HEK293 (cell line): ENCODE results near the gene APC2.

Source experiments
- CTCF ChIA-PET: fragments of 350-600 bp; formaldehyde crosslinking; extraction: SDS; loops from one replicate; lab custom pipeline; 2021; ENCODE audit warnings: antibody characterized with exemption; lab: Yijun Ruan, JAX
- POLR2A ChIA-PET: fragments of 300-600 bp; formaldehyde crosslinking; extraction: SDS; loops from one replicate; lab custom pipeline; 2020; ENCODE audit warnings: antibody characterized with exemption, inconsistent platforms; lab: Yijun Ruan, JAX
- H3K27ac ChIP-seq: fragments of 200-500 bp; sonication (Bioruptor generic); 2 replicates; pipeline ENCODE4 v1.5.1; 2014; ENCODE audit warnings: low read depth, low read length, control low read depth, inconsistent platforms; ENCODE audit errors: extremely low read depth
- H3K36me3 ChIP-seq, 2 experiments: fragments of 200-500 bp in 1 of 2; sonication (Bioruptor generic) in 1 of 2; 1 replicate in 1 of 2; 2 replicates in 1 of 2; pipeline ENCODE4 v1.5.1; 2014 to 2017; ENCODE audit warnings: inconsistent platforms in 2 of 2, low read length in 2 of 2; ENCODE audit not compliant: control insufficient read depth in 2 of 2, insufficient read depth in 1 of 2
- H3K4me1 ChIP-seq: fragments of 200-500 bp; sonication (Bioruptor generic); 2 replicates; pipeline ENCODE4 v1.5.1; 2014; ENCODE audit warnings: mild to moderate bottlenecking, low read length, inconsistent platforms; ENCODE audit not compliant: control insufficient read depth, insufficient read depth
- H3K4me3 ChIP-seq: 2 replicates; pipeline ENCODE4 v1.5.1; 2011; ENCODE audit warnings: low read depth, mild to moderate bottlenecking, control low read depth, low read length, moderate library complexity
- H3K9me3 ChIP-seq: fragments of 200-500 bp; sonication (Bioruptor generic); 2 replicates; pipeline ENCODE4 v1.5.1; 2014; ENCODE audit warnings: low read depth, low read length, inconsistent platforms; ENCODE audit not compliant: control insufficient read depth, insufficient read depth
- CTCF ChIP-seq: fragments of 450-650 bp; formaldehyde crosslinking; IDR thresholded peaks from 2 replicates; pipeline ENCODE4 v1.5.1; 2016; ENCODE audit warnings: missing biosample characterization, missing genetic modification characterization
- EGR2 ChIP-seq: fragments of 450-650 bp; formaldehyde crosslinking; IDR thresholded peaks from 2 replicates; pipeline ENCODE4 v1.5.1; 2016; ENCODE audit warnings: low read depth, missing biosample characterization, missing genetic modification characterization
- KLF16 ChIP-seq: fragments of 450-650 bp; formaldehyde crosslinking; IDR thresholded peaks from 2 replicates; pipeline ENCODE4 v1.5.1; 2017; ENCODE audit warnings: missing biosample characterization, missing genetic modification characterization
- PRDM10 ChIP-seq: fragments of 450-650 bp; formaldehyde crosslinking; IDR thresholded peaks from 2 replicates; pipeline ENCODE4 v1.5.1; 2016; ENCODE audit warnings: missing biosample characterization, missing genetic modification characterization
- ZBTB20 ChIP-seq: fragments of 450-650 bp; formaldehyde crosslinking; IDR thresholded peaks from 2 replicates; pipeline ENCODE4 v1.5.1; 2016; ENCODE audit warnings: missing biosample characterization, missing genetic modification characterization
- ZBTB26 ChIP-seq: fragments of 450-650 bp; formaldehyde crosslinking; optimal IDR thresholded peaks from 2 replicates; pipeline ENCODE3; 2016; ENCODE audit warnings: missing biosample characterization, mild to moderate bottlenecking, missing genetic modification characterization
- ZFHX2 ChIP-seq: fragments of 450-650 bp; formaldehyde crosslinking; conservative IDR thresholded peaks from 2 replicates; pipeline ENCODE4 v1.5.1; 2016; ENCODE audit warnings: missing biosample characterization, missing genetic modification characterization
- ZNF292 ChIP-seq: fragments of 450-650 bp; formaldehyde crosslinking; IDR thresholded peaks from 2 replicates; pipeline ENCODE4 v1.5.1; 2016; ENCODE audit warnings: low read depth, missing biosample characterization, missing genetic modification characterization, borderline replicate concordance
- ZNF37A ChIP-seq: fragments of 450-650 bp; IDR thresholded peaks from 2 replicates; pipeline ENCODE4 v1.5.1; 2018; ENCODE audit warnings: missing biosample characterization, missing genetic modification characterization
- ZNF521 ChIP-seq: fragments of 450-650 bp; formaldehyde crosslinking; IDR thresholded peaks from 2 replicates; pipeline ENCODE4 v1.5.1; 2017; ENCODE audit warnings: missing biosample characterization, mild to moderate bottlenecking, missing genetic modification characterization
- ZNF548 ChIP-seq: fragments of 450-650 bp; formaldehyde crosslinking; IDR thresholded peaks from 2 replicates; pipeline ENCODE4 v1.5.1; 2016; ENCODE audit warnings: missing biosample characterization, missing genetic modification characterization
- ZNF549 ChIP-seq: fragments of 450-650 bp; IDR thresholded peaks from 2 replicates; pipeline ENCODE4 v1.5.1; 2018; ENCODE audit warnings: missing biosample characterization, missing genetic modification characterization, mild to moderate bottlenecking, inconsistent platforms, moderate library complexity
- ZNF596 ChIP-seq: fragments of 450-650 bp; IDR thresholded peaks from 2 replicates; pipeline ENCODE4 v1.5.0; 2018; ENCODE audit warnings: missing biosample characterization, mild to moderate bottlenecking, missing genetic modification characterization, moderate library complexity
- ZNF654 ChIP-seq: fragments of 450-650 bp; formaldehyde crosslinking; IDR thresholded peaks from 2 replicates; pipeline ENCODE4 v1.5.1; 2016; ENCODE audit warnings: low read depth, missing biosample characterization, missing genetic modification characterization

The APC2 gene

GRCh38 chr19:1481224-1481892 is 31.4 kb downstream of the APC2 start:
- TF ChIP-seq ZNF654 (tag by site-specific recombination) = no peak
- no peak for TF ChIP-seq ZNF548
- no peak for TF ChIP-seq ZNF292
- no peak for TF ChIP-seq ZBTB26
- TF ChIP-seq ZNF37A (tag by site-specific recombination) = no peak
- no peak for TF ChIP-seq ZBTB20 (tag by site-specific recombination)
- TF ChIP-seq ZNF521 (tag by site-specific recombination) = no peak
- no peak for TF ChIP-seq CTCF (tag by site-specific recombination)
- no peak for TF ChIP-seq ZNF596 (tag by site-specific recombination)
- Histone ChIP-seq H3K4me3 (no peak overlapping the region), H3K36me3 (peaks cover 4 to 9% of the 10 kb centered on the region in 2 experiments; a peak in 2 of 3 replicates), H3K9me3 (no peaks in the 10 kb centered on the region), H3K27ac (no peak overlapping the region), H3K4me1 (no peaks in the 10 kb centered on the region)
- ChIA-PET POLR2A (no interaction called here), CTCF (no interaction called here)

- Histone ChIP-seq H3K4me1 (no peaks in the 10 kb centered on the region), H3K27ac (no peak overlapping the region), H3K4me3 (no peak overlapping the region), H3K36me3 (peaks cover 2 to 5% of the 10 kb centered on the region in 2 experiments; a peak in 2 of 3 replicates), H3K9me3 (no peaks in the 10 kb centered on the region)
- peak; percentile 22; the same call in 1 of the 2 replicates for TF ChIP-seq EGR2 (tag by site-specific recombination)
- no peak for TF ChIP-seq KLF16
- no peak for TF ChIP-seq PRDM10 (tag by site-specific recombination)
- TF ChIP-seq ZFHX2 = peak; percentile 69
- no peak for TF ChIP-seq ZNF549 (tag by site-specific recombination)
- ChIA-PET POLR2A (no interaction called here), CTCF (no interaction called here)
These were observed 32.0 kb downstream of the APC2 start for GRCh38 chr19:1481893-1482360.
